GM23338 (cell line): ENCODE data around the gene UBTD1. TPM values are rescaled to one million over a fixed set of nuclear protein-coding genes. Genes with fewer than 3 reads are reported as not detected.

ENCODE experiments used
- ATAC-seq: fragments of 200-7000 bp; cut with Tn5 transposase; 3 replicates; pipeline ENCODE4 v1.9.1; 2020
- DNase-seq: peaks from one replicate; pipeline ENCODE4 v3.0.0-alpha.2; 2015; ENCODE audit warnings: low spot score
- H2AFZ ChIP-seq: fragments of 200-600 bp; sonication (generic); 2 replicates; pipeline ENCODE4 v1.8.0; 2016; ENCODE audit warnings: antibody characterized with exemption, mild to moderate bottlenecking, moderate library complexity
- H3F3A ChIP-seq: fragments of 200-600 bp; sonication (generic); replicated peaks from 2 replicates; pipeline ENCODE4 v1.8.0; 2017; ENCODE audit warnings: antibody characterized with exemption, mixed run types, low read depth
- H3K27ac ChIP-seq: fragments of 200-600 bp; sonication (generic); 2 replicates; pipeline ENCODE4 v1.6.1; 2016; ENCODE audit warnings: low read depth
- H3K27me3 ChIP-seq: fragments of 200-600 bp; sonication (generic); 2 replicates; pipeline ENCODE4 v1.8.0; 2016; ENCODE audit warnings: mild to moderate bottlenecking, mixed run types, moderate library complexity; ENCODE audit not compliant: insufficient read depth
- H3K36me3 ChIP-seq: fragments of 200-600 bp; sonication (generic); 2 replicates; pipeline ENCODE4 v1.8.0; 2016; ENCODE audit warnings: mild to moderate bottlenecking; ENCODE audit not compliant: insufficient read depth
- H3K4me1 ChIP-seq: fragments of 200-600 bp; sonication (generic); 2 replicates; pipeline ENCODE4 v1.8.0; 2016; ENCODE audit warnings: mild to moderate bottlenecking, moderate library complexity; ENCODE audit not compliant: insufficient read depth
- H3K4me2 ChIP-seq: fragments of 200-600 bp; sonication (generic); 2 replicates; pipeline ENCODE4 v1.7.1; 2017; ENCODE audit warnings: mixed run types
- H3K4me3 ChIP-seq: fragments of 200-600 bp; sonication (generic); 2 replicates; pipeline ENCODE4 v1.6.1; 2016; ENCODE audit warnings: mixed run types
- H3K79me2 ChIP-seq: fragments of 200-600 bp; sonication (generic); replicated peaks from 2 replicates; pipeline ENCODE4 v1.8.0; 2017; ENCODE audit warnings: mild to moderate bottlenecking; ENCODE audit not compliant: insufficient read depth
- H3K9me2 ChIP-seq: fragments of 200-600 bp; sonication (generic); 2 replicates; pipeline ENCODE4 v1.8.0; 2017; ENCODE audit not compliant: insufficient read depth
- H4K20me1 ChIP-seq: fragments of 200-600 bp; sonication (generic); replicated peaks from 2 replicates; pipeline ENCODE4 v1.8.0; 2017; ENCODE audit warnings: mild to moderate bottlenecking; ENCODE audit not compliant: insufficient read depth
- H3K27ac Mint-ChIP-seq: 2 replicates; pipeline ENCODE4 v1.8.0; 2020; ENCODE audit warnings: inconsistent platforms, mild to moderate bottlenecking, moderate library complexity, mixed read lengths
- H3K27me3 Mint-ChIP-seq: 3 replicates; pipeline ENCODE4 v1.8.0; 2022; ENCODE audit warnings: low read depth, mild to moderate bottlenecking, moderate library complexity, mixed read lengths, inconsistent platforms; ENCODE audit not compliant: insufficient read depth, poor library complexity
- H3K36me3 Mint-ChIP-seq: 3 replicates; pipeline ENCODE4 v1.8.0; 2021; ENCODE audit warnings: low read depth, mild to moderate bottlenecking, inconsistent platforms, moderate library complexity, mixed read lengths
- H3K4me1 Mint-ChIP-seq: 3 replicates; pipeline ENCODE4 v1.8.0; 2020; ENCODE audit warnings: mild to moderate bottlenecking, inconsistent platforms, mixed read lengths
- H3K4me3 Mint-ChIP-seq: 3 replicates; pipeline ENCODE4 v1.8.0; 2021; ENCODE audit warnings: moderate library complexity, mild to moderate bottlenecking, inconsistent platforms, mixed read lengths
- H3K9me3 Mint-ChIP-seq: 3 replicates; pipeline ENCODE4 v1.8.0; 2020; ENCODE audit warnings: moderate library complexity, mild to moderate bottlenecking, inconsistent platforms, mixed read lengths
- CREB1 ChIP-seq: fragments of 250-450 bp; sonication (Bioruptor Pico); IDR thresholded peaks from 2 replicates; pipeline ENCODE4 v1.5.0; 2020; ENCODE audit warnings: low read depth, mild to moderate bottlenecking, moderate library complexity
- EZH2phosphoT487 ChIP-seq: fragments of 200-600 bp; sonication (generic); IDR thresholded peaks from one replicate; pipeline ENCODE4 v1.8.1; 2018; ENCODE audit warnings: antibody characterized with exemption; ENCODE audit not compliant: unreplicated experiment
- POLR2AphosphoS5 ChIP-seq: IDR thresholded peaks from 2 replicates; pipeline ENCODE4 v1.6.1; 2016; ENCODE audit warnings: antibody characterized with exemption, low read depth
- polyA plus RNA-seq: library from polyadenylated mRNA; unstranded; fragments of >200 nt; fragmentation: Nextera tagmentation; extraction: Ambion mirVana; gene quantifications from 2 replicates; pipeline ENCODE4 v1.2.1, GENCODE V29; 2016
- total RNA-seq: library from RNA; depleted of rRNA; stranded (reverse); fragments of >200 nt; shearing (Covaris generic); gene quantifications from 2 replicates; pipeline ENCODE4 v1.2.3, GENCODE V29; 2014
- TF ChIP-seq, protein P1 (sequence below), 2 experiments: fragments of 200-600 bp in 1 of 2; sonication (generic) in 1 of 2; conservative IDR thresholded peaks; 2 replicates each; pipeline versions ENCODE4 v1.5.1 to v1.6.1; 2016 to 2017; ENCODE audit warnings: antibody characterized with exemption in 2 of 2, low read depth in 2 of 2, mild to moderate bottlenecking in 2 of 2, moderate library complexity in 1 of 2
- TF ChIP-seq, protein P2 (sequence below): IDR thresholded peaks from 2 replicates; pipeline ENCODE4 v1.6.1; 2016; ENCODE audit warnings: antibody characterized with exemption
- TF ChIP-seq, protein P3 (sequence below): IDR thresholded peaks from one replicate; pipeline ENCODE4 v1.6.1; 2018; ENCODE audit warnings: antibody characterized with exemption; ENCODE audit not compliant: unreplicated experiment

The UBTD1 gene
- total and polyA plus RNA-seq, 2 experiments from 2014 or later, result 17.3 to 29.0 TPM

DNA sequence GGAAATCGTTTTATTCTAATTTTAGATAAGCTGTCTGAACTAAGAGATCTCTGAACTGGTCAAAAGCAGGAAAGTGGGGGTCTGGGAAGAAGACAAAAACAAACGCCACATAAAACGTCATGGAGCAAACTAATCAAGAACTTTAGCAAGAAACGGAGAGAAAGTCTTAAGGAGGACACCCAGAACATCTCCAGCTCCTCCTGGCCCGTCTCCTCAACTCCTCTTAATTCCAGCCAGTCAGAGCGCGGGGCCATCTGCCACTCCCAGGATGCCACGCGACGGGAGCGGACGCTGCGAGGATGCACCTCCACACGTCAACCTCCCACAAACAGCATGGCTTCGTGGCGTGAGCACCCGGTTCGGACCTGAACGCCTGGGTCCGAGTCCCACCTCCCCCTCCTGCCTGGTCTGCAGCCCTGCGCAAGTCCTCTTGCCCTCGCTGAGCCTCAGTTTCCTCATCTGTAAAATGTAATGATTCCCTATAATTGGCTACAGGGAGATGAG, 1.1 kb upstream of the UBTD1 start:
- peak overlapping the region; percentile 99 for H3K4me3 ChIP-seq
- no peaks in the 10 kb centered on the region for H3K36me3 ChIP-seq
- H3K4me3 Mint-ChIP-seq, result peak overlapping the region; percentile 83
- H3K27me3 Mint-ChIP-seq, result peaks cover 22% of the 10 kb centered on the region
- H3F3A ChIP-seq, result peaks cover 14% of the 10 kb centered on the region; the same call in 1 of the 2 replicates
- DNase-seq (peak; percentile 79), ATAC-seq (peak; percentile 16)
- H3K36me3 Mint-ChIP-seq, result no peaks in the 10 kb centered on the region; the same call in 1 of the 3 replicates
- H3K9me3 Mint-ChIP-seq, result no peaks in the 10 kb centered on the region; the same call in 2 of the 3 replicates
- peaks cover 18% of the 10 kb centered on the region for H3K27me3 ChIP-seq
- H3K79me2 ChIP-seq, result peaks cover 76% of the 10 kb centered on the region
- peak overlapping the region; percentile 97 for H3K27ac ChIP-seq
- H3K4me1 ChIP-seq, result peaks cover 50% of the 10 kb centered on the region
- peak overlapping the region; percentile 82 for H3K27ac Mint-ChIP-seq
- TF ChIP-seq, protein P1, sequence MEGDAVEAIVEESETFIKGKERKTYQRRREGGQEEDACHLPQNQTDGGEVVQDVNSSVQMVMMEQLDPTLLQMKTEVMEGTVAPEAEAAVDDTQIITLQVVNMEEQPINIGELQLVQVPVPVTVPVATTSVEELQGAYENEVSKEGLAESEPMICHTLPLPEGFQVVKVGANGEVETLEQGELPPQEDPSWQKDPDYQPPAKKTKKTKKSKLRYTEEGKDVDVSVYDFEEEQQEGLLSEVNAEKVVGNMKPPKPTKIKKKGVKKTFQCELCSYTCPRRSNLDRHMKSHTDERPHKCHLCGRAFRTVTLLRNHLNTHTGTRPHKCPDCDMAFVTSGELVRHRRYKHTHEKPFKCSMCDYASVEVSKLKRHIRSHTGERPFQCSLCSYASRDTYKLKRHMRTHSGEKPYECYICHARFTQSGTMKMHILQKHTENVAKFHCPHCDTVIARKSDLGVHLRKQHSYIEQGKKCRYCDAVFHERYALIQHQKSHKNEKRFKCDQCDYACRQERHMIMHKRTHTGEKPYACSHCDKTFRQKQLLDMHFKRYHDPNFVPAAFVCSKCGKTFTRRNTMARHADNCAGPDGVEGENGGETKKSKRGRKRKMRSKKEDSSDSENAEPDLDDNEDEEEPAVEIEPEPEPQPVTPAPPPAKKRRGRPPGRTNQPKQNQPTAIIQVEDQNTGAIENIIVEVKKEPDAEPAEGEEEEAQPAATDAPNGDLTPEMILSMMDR (conservative IDR thresholded peaks at IDR 0.05; ENCODE audit: low read depth in 2 of 2), result no peak
- TF ChIP-seq, protein P2, sequence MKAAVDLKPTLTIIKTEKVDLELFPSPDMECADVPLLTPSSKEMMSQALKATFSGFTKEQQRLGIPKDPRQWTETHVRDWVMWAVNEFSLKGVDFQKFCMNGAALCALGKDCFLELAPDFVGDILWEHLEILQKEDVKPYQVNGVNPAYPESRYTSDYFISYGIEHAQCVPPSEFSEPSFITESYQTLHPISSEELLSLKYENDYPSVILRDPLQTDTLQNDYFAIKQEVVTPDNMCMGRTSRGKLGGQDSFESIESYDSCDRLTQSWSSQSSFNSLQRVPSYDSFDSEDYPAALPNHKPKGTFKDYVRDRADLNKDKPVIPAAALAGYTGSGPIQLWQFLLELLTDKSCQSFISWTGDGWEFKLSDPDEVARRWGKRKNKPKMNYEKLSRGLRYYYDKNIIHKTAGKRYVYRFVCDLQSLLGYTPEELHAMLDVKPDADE, result no peak; the same call in 1 of the 2 replicates
- TF ChIP-seq CREB1 (CRISPR knock-in tag) (no peak), POLR2AphosphoS5 (no peak; the same call in 1 of the 2 replicates), EZH2phosphoT487 (no peak)
- TF ChIP-seq, protein P3, sequence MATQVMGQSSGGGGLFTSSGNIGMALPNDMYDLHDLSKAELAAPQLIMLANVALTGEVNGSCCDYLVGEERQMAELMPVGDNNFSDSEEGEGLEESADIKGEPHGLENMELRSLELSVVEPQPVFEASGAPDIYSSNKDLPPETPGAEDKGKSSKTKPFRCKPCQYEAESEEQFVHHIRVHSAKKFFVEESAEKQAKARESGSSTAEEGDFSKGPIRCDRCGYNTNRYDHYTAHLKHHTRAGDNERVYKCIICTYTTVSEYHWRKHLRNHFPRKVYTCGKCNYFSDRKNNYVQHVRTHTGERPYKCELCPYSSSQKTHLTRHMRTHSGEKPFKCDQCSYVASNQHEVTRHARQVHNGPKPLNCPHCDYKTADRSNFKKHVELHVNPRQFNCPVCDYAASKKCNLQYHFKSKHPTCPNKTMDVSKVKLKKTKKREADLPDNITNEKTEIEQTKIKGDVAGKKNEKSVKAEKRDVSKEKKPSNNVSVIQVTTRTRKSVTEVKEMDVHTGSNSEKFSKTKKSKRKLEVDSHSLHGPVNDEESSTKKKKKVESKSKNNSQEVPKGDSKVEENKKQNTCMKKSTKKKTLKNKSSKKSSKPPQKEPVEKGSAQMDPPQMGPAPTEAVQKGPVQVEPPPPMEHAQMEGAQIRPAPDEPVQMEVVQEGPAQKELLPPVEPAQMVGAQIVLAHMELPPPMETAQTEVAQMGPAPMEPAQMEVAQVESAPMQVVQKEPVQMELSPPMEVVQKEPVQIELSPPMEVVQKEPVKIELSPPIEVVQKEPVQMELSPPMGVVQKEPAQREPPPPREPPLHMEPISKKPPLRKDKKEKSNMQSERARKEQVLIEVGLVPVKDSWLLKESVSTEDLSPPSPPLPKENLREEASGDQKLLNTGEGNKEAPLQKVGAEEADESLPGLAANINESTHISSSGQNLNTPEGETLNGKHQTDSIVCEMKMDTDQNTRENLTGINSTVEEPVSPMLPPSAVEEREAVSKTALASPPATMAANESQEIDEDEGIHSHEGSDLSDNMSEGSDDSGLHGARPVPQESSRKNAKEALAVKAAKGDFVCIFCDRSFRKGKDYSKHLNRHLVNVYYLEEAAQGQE, result no peak
- peaks cover 66% of the 10 kb centered on the region for H4K20me1 ChIP-seq
- H3K4me1 Mint-ChIP-seq, result peaks cover 48% of the 10 kb centered on the region
- H2AFZ ChIP-seq, result peak overlapping the region; percentile 96
- H3K9me2 ChIP-seq, result no peaks in the 10 kb centered on the region
- peak overlapping the region; percentile 80 for H3K4me2 ChIP-seq
